HCT116 (cell line): ENCODE results near the gene BDKRB1. TPM values are rescaled to one million over a fixed set of nuclear protein-coding genes. Genes with fewer than 3 reads are reported as not detected.

Experiments
- ATAC-seq: fragments of 200-7000 bp; cut with Tn5 transposase; 2 replicates; pipeline ENCODE4 v1.9.1; 2020; ENCODE audit warnings: mild to moderate bottlenecking, moderate library complexity
- BruUV-seq: library from RNA; stranded (reverse); fragments of 400-500 nt; replicated peaks from 2 replicates; lab custom pipeline; 2021; lab: Mats Ljungman, UMichigan
- CTCF ChIA-PET: fragments of 300-600 bp; sonication (Branson Sonifier 250); formaldehyde crosslinking; loops from one replicate; lab custom pipeline; 2021; ENCODE audit warnings: antibody characterized with exemption; lab: Charles Lee
- POLR2A ChIA-PET: fragments of 300-600, 350-600 bp; sonication (Branson Sonifier 250); formaldehyde crosslinking; loops from one replicate; lab custom pipeline; 2021; ENCODE audit warnings: antibody characterized with exemption; lab: Charles Lee
- RAD21 ChIA-PET, 2 experiments: fragments of 300-600 bp; sonication (Branson Sonifier 250); formaldehyde crosslinking; loops; one replicate each; lab custom pipeline; 2023; ENCODE audit warnings: low total read pairs in 2 of 2; ENCODE audit not compliant: uncharacterized antibody in 2 of 2, unreplicated experiment in 2 of 2, low non-redundant PET in 1 of 2; lab: Charles Lee
- DNase-seq: peaks from one replicate; pipeline ENCODE4 v3.0.0-alpha.2; 2010; ENCODE audit warnings: low read depth, low spot score
- H2AFZ ChIP-seq: fragments of 200-600 bp; shearing (Covaris generic), sonication (generic); 2 replicates; pipeline ENCODE4 v1.6.1; 2017; ENCODE audit warnings: low read depth, mixed run types, mixed read lengths, antibody characterized with exemption, low read length; ENCODE audit not compliant: poor library complexity, severe bottlenecking
- H3K27ac ChIP-seq: 2 replicates; pipeline ENCODE4 v1.5.1; 2012; ENCODE audit warnings: low read depth, low read length
- H3K27me3 ChIP-seq: fragments of 200-600 bp; sonication (generic); 2 replicates; pipeline ENCODE4 v1.6.1; 2016; ENCODE audit warnings: mixed run types, low read length, mixed read lengths; ENCODE audit not compliant: insufficient read depth
- H3K36me3 ChIP-seq, 2 experiments: fragments of 200-500 bp in 1 of 2; fragments of 200-600 bp in 1 of 2; sonication (Bioruptor generic) in 1 of 2; sonication (generic) in 1 of 2; 2 replicates each; pipeline versions ENCODE4 v1.5.1 to v1.6.1; 2014 to 2016; ENCODE audit warnings: low read length in 2 of 2, inconsistent platforms in 1 of 2, mixed read lengths in 1 of 2, mixed run types in 1 of 2; ENCODE audit not compliant: insufficient read depth in 2 of 2, control insufficient read depth in 1 of 2
- H3K4me1 ChIP-seq, 2 experiments: fragments of 200-600 bp in 1 of 2; sonication (generic) in 1 of 2; 2 replicates each; pipeline versions ENCODE4 v1.5.1 to v1.6.1; 2012 to 2017; ENCODE audit warnings: low read length in 2 of 2, inconsistent platforms in 1 of 2, mild to moderate bottlenecking in 1 of 2, mixed read lengths in 1 of 2, mixed run types in 1 of 2, moderate library complexity in 1 of 2; ENCODE audit not compliant: insufficient read depth in 2 of 2, control insufficient read depth in 1 of 2
- H3K4me2 ChIP-seq: fragments of 200-600 bp; sonication (generic); 2 replicates; pipeline ENCODE4 v1.6.1; 2017; ENCODE audit warnings: mixed run types, low read length, mixed read lengths
- H3K4me3 ChIP-seq, 2 experiments: fragments of 200-600 bp in 1 of 2; sonication (generic) in 1 of 2; replicated peaks in 1 of 2; 2 replicates each; pipeline ENCODE4 v1.5.1; 2011 to 2016; ENCODE audit warnings: low read length in 2 of 2, control low read depth in 1 of 2, low read depth in 1 of 2, mild to moderate bottlenecking in 1 of 2, mixed read lengths in 1 of 2, mixed run types in 1 of 2
- H3K79me2 ChIP-seq: fragments of 200-600 bp; sonication (generic); 2 replicates; pipeline ENCODE4 v1.6.1; 2017; ENCODE audit warnings: mild to moderate bottlenecking, mixed run types, low read length, moderate library complexity, mixed read lengths; ENCODE audit not compliant: insufficient read depth
- H3K9ac ChIP-seq: fragments of 200-600 bp; sonication (generic); 2 replicates; pipeline ENCODE4 v1.6.1; 2016; ENCODE audit warnings: low read length, mixed read lengths
- H3K9me2 ChIP-seq: fragments of 200-600 bp; sonication (generic), shearing (Covaris generic); 2 replicates; pipeline ENCODE4 v1.6.1; 2017; ENCODE audit warnings: mixed run types, mild to moderate bottlenecking, moderate library complexity; ENCODE audit not compliant: insufficient read depth
- H3K9me3 ChIP-seq, 2 experiments: fragments of 200-500 bp in 1 of 2; fragments of 200-600 bp in 1 of 2; sonication (Bioruptor generic) in 1 of 2; sonication (generic) in 1 of 2; 2 replicates each; pipeline ENCODE4 v1.6.1; 2014 to 2017; ENCODE audit warnings: low read length in 2 of 2, mixed read lengths in 2 of 2, inconsistent platforms in 1 of 2, low read depth in 1 of 2, mild to moderate bottlenecking in 1 of 2, mixed run types in 1 of 2, moderate library complexity in 1 of 2; ENCODE audit not compliant: control insufficient read depth in 1 of 2, insufficient read depth in 1 of 2
- H4K20me1 ChIP-seq: fragments of 200-600 bp; sonication (generic), shearing (Covaris generic); 2 replicates; pipeline ENCODE4 v1.6.1; 2017; ENCODE audit warnings: mixed run types, mild to moderate bottlenecking, moderate library complexity; ENCODE audit not compliant: insufficient read depth
- ATF3 ChIP-seq: IDR thresholded peaks from 2 replicates; pipeline ENCODE4 v1.6.1; 2012
- CBX3 ChIP-seq: IDR thresholded peaks from 2 replicates; pipeline ENCODE4 v1.6.1; 2012; ENCODE audit warnings: low read depth
- CTCF ChIP-seq, 3 experiments: fragments of 200-600 bp in 1 of 3; sonication (generic) in 1 of 3; IDR thresholded peaks in 2 of 3; conservative IDR thresholded peaks in 1 of 3; 2 replicates each; pipeline ENCODE4 v1.5.1; 2012 to 2017; ENCODE audit warnings: low read depth in 2 of 3, low read length in 2 of 3, antibody characterized with exemption in 1 of 3, borderline replicate concordance in 1 of 3, control low read depth in 1 of 3, mild to moderate bottlenecking in 1 of 3, mixed read lengths in 1 of 3, mixed run types in 1 of 3, moderate library complexity in 1 of 3; ENCODE audit not compliant: insufficient read depth in 1 of 3
- EGR1 ChIP-seq: IDR thresholded peaks from 2 replicates; pipeline ENCODE4 v1.6.1; 2012; ENCODE audit warnings: low read depth
- ELF1 ChIP-seq: IDR thresholded peaks from 2 replicates; pipeline ENCODE4 v1.6.1; 2012; ENCODE audit warnings: low read depth, borderline replicate concordance
- EZH2 ChIP-seq: fragments of 200-600 bp; sonication (generic); IDR thresholded peaks from 2 replicates; pipeline ENCODE4 v1.6.1; 2017; ENCODE audit warnings: antibody characterized with exemption, mixed run types
- EZH2phosphoT487 ChIP-seq: fragments of 200-600 bp; IDR thresholded peaks from 2 replicates; pipeline ENCODE4 v1.6.1; 2018; ENCODE audit warnings: antibody characterized with exemption, borderline replicate concordance
- FOSL1 ChIP-seq: IDR thresholded peaks from 2 replicates; pipeline ENCODE4 v1.6.1; 2012; ENCODE audit warnings: low read depth
- MAX ChIP-seq: IDR thresholded peaks from 2 replicates; pipeline ENCODE4 v1.6.1; 2012
- POLR2A ChIP-seq: IDR thresholded peaks from 2 replicates; pipeline ENCODE4 v1.7.0; 2011; ENCODE audit warnings: borderline replicate concordance; ENCODE audit not compliant: insufficient read depth, insufficient read length; ENCODE audit errors: extremely low read depth
- POLR2AphosphoS5 ChIP-seq: IDR thresholded peaks from 2 replicates; pipeline ENCODE4 v1.6.1; 2011; ENCODE audit warnings: mild to moderate bottlenecking, low read depth, low read length, moderate library complexity
- RAD21 ChIP-seq: IDR thresholded peaks from 2 replicates; pipeline ENCODE4 v1.6.1; 2012; ENCODE audit warnings: low read depth, mild to moderate bottlenecking
- SP1 ChIP-seq: IDR thresholded peaks from 2 replicates; pipeline ENCODE4 v1.6.1; 2012; ENCODE audit warnings: low read depth
- SRF ChIP-seq: IDR thresholded peaks from 2 replicates; pipeline ENCODE4 v1.6.1; 2012; ENCODE audit warnings: low read depth
- TCF7L2 ChIP-seq: IDR thresholded peaks from 2 replicates; pipeline ENCODE4 v1.7.0; 2011; ENCODE audit warnings: borderline replicate concordance, inconsistent platforms; ENCODE audit not compliant: insufficient read depth, insufficient read length; ENCODE audit errors: extremely low read depth
- YY1 ChIP-seq: IDR thresholded peaks from 2 replicates; pipeline ENCODE4 v1.6.1; 2011; ENCODE audit warnings: low read length, low read depth, moderate library complexity, mild to moderate bottlenecking; ENCODE audit not compliant: insufficient replicate concordance; ENCODE audit errors: extremely low read depth
- ZBTB33 ChIP-seq: IDR thresholded peaks from 2 replicates; pipeline ENCODE4 v1.6.1; 2011; ENCODE audit warnings: mild to moderate bottlenecking, low read length, moderate library complexity; ENCODE audit not compliant: insufficient replicate concordance; ENCODE audit errors: extremely low read depth
- ZNF274 ChIP-seq: fragments of 200-500 bp; sonication (Bioruptor generic); IDR thresholded peaks from 2 replicates; pipeline ENCODE4 v1.6.1; 2014; ENCODE audit warnings: mild to moderate bottlenecking, low read depth, low read length, inconsistent platforms
- intact Hi-C: fragments of 100-400 bp; cut with micrococcal nuclease; formaldehyde crosslinking; loops from 2 replicates; pipeline ENCODE4 v1.10.0; 2022
- total RNA-seq: library from RNA; stranded (reverse); gene quantifications from one replicate; pipeline ENCODE4 v1.2.1, GENCODE V29; 2021; ENCODE audit not compliant: unreplicated experiment

BDKRB1 gene
- total RNA-seq, 1 experiment from 2014 or later: not detected

GRCh38 chr14:96240641-96241040 lies 15.4 kb upstream of the BDKRB1 start:
- CTCF ChIA-PET: no interaction called here

GRCh38 chr14:96242126-96242525 lies 13.9 kb upstream of the BDKRB1 start:
- BruUV-seq: no TSS peak
- no peak for TF ChIP-seq EZH2phosphoT487
- TF ChIP-seq POLR2AphosphoS5: no peak
- TF ChIP-seq ZBTB33: no peak
- TF ChIP-seq EZH2: no peak
- no peak for TF ChIP-seq CTCF (IDR thresholded peaks at IDR 0.05 in 2 of 3, conservative IDR thresholded peaks at IDR 0.05 in 1 of 3; ENCODE audit: borderline replicate concordance in 1 of 3, insufficient read depth in 1 of 3, low read depth in 2 of 3, low read length in 2 of 3)
- no peak for TF ChIP-seq YY1
- no peak for TF ChIP-seq SP1
- TF ChIP-seq ELF1: no peak
- no peak for TF ChIP-seq ZNF274
- TF ChIP-seq, all 23 proteins: peak for 0
- DNase-seq (no peak), ATAC-seq (no peak)
- RAD21 ChIA-PET: no interaction called here
- H3K36me3 ChIP-seq: no peaks in the 10 kb centered on the region
- no peak overlapping the region for H3K4me3 ChIP-seq
- H3K79me2 ChIP-seq: no peaks in the 10 kb centered on the region
- H3K27me3 ChIP-seq: no peaks in the 10 kb centered on the region; the same call in 1 of the 2 replicates
- no peak overlapping the region for H2AFZ ChIP-seq
- H3K4me2 ChIP-seq: no peak overlapping the region
- no peaks in the 10 kb centered on the region for H3K4me1 ChIP-seq
- H3K9me2 ChIP-seq: no peaks in the 10 kb centered on the region
- H3K9ac ChIP-seq: no peak overlapping the region
- H3K27ac ChIP-seq: no peak overlapping the region
- no peaks in the 10 kb centered on the region for H4K20me1 ChIP-seq
- POLR2A ChIA-PET: no interaction called here
- intact Hi-C loops: no loop called here
- CTCF ChIA-PET: no interaction called here
- no peaks in the 10 kb centered on the region for H3K9me3 ChIP-seq

More at GRCh38 chr14:96240641-96241040, 15.4 kb upstream of the BDKRB1 start:
- ChIA-PET POLR2A (no interaction called here), RAD21 (no interaction called here)
- H3K9me2 ChIP-seq: no peaks in the 10 kb centered on the region
- H3K4me1 ChIP-seq: no peaks in the 10 kb centered on the region
- intact Hi-C loops: no loop called here
- H3K9me3 ChIP-seq: no peaks in the 10 kb centered on the region
- ATAC-seq (no peak), DNase-seq (no peak)
- TF ChIP-seq EZH2 (no peak), FOSL1 (no peak), EZH2phosphoT487 (no peak), ATF3 (no peak), SRF (no peak), ELF1 (no peak), EGR1 (no peak), RAD21 (no peak), CBX3 (no peak), POLR2A (no peak), TCF7L2 (no peak), MAX (no peak), ZNF274 (no peak)
- H3K27me3 ChIP-seq: no peaks in the 10 kb centered on the region; the same call in 1 of the 2 replicates
- H4K20me1 ChIP-seq: no peaks in the 10 kb centered on the region
- H3K79me2 ChIP-seq: no peaks in the 10 kb centered on the region
- no peak overlapping the region for H3K4me3 ChIP-seq
- BruUV-seq: no TSS peak
- no peak overlapping the region for H3K27ac ChIP-seq
- no peaks in the 10 kb centered on the region for H3K36me3 ChIP-seq
- H3K9ac ChIP-seq: no peak overlapping the region
- no peak overlapping the region for H2AFZ ChIP-seq
- no peak overlapping the region for H3K4me2 ChIP-seq
